Liver (tissue), 9 donors: ENCODE results near the gene TRPM2. TPM values are rescaled to one million over a fixed set of nuclear protein-coding genes. Genes with fewer than 3 reads are reported as not detected.

Experiments used
- DNase-seq: peaks from one replicate; pipeline ENCODE4 v3.0.0-alpha.2; 2017; ENCODE audit warnings: low spot score
- H3K27ac ChIP-seq, 2 donors: one replicate each; pipeline ENCODE4 v1.7.0; 2013; ENCODE audit warnings: inconsistent platforms in 2 of 2, low read length in 2 of 2, control low read depth in 1 of 2, low read depth in 1 of 2, mild to moderate bottlenecking in 1 of 2
- H3K27me3 ChIP-seq, 4 donors: one replicate each; pipeline versions ENCODE4 v1.6.1 to v1.7.0; 2013; ENCODE audit warnings: low read length in 3 of 4, inconsistent platforms in 1 of 4, mild to moderate bottlenecking in 1 of 4, moderate library complexity in 1 of 4; ENCODE audit not compliant: control insufficient read depth in 4 of 4, insufficient read depth in 4 of 4
- H3K36me3 ChIP-seq, 4 donors: one replicate each; pipeline versions ENCODE4 v1.6.1 to v1.7.0; 2013; ENCODE audit warnings: low read length in 3 of 4, mild to moderate bottlenecking in 3 of 4, low read depth in 1 of 4, moderate library complexity in 1 of 4; ENCODE audit not compliant: control insufficient read depth in 4 of 4, insufficient read depth in 3 of 4
- H3K4me1 ChIP-seq, 4 donors: one replicate each; pipeline versions ENCODE4 v1.6.1 to v1.7.0; 2013; ENCODE audit warnings: low read length in 3 of 4, mild to moderate bottlenecking in 3 of 4, moderate library complexity in 1 of 4; ENCODE audit not compliant: control insufficient read depth in 4 of 4, insufficient read depth in 4 of 4
- H3K4me3 ChIP-seq, 3 donors: one replicate each; pipeline versions ENCODE4 v1.6.1 to v1.7.0; 2013; ENCODE audit warnings: low read length in 3 of 3, control low read depth in 1 of 3, low read depth in 1 of 3, mild to moderate bottlenecking in 1 of 3
- H3K9ac ChIP-seq, 2 donors: one replicate each; pipeline ENCODE4 v1.7.0; 2013; ENCODE audit warnings: low read length in 2 of 2, mild to moderate bottlenecking in 2 of 2, moderate library complexity in 2 of 2, control low read depth in 1 of 2, low read depth in 1 of 2
- H3K9me3 ChIP-seq, 4 donors: one replicate each; pipeline versions ENCODE4 v1.6.1 to v1.7.0; 2013; ENCODE audit warnings: low read length in 3 of 4; ENCODE audit not compliant: control insufficient read depth in 4 of 4
- EGR1 ChIP-seq, 2 donors: IDR thresholded peaks; 2 replicates each; pipeline ENCODE4 v1.6.1; 2016 to 2018; ENCODE audit warnings: antibody characterized with exemption in 2 of 2, low read depth in 2 of 2
- FOXA1 ChIP-seq: IDR thresholded peaks from 2 replicates; pipeline ENCODE4 v1.6.1; 2016; ENCODE audit warnings: antibody characterized with exemption
- FOXA2 ChIP-seq: IDR thresholded peaks from 2 replicates; pipeline ENCODE4 v1.6.1; 2016; ENCODE audit warnings: antibody characterized with exemption
- GABPA ChIP-seq, 2 donors: IDR thresholded peaks in 1 of 2; conservative IDR thresholded peaks in 1 of 2; 2 replicates each; pipeline ENCODE4 v1.6.1; 2016; ENCODE audit warnings: antibody characterized with exemption in 2 of 2, mild to moderate bottlenecking in 1 of 2, moderate library complexity in 1 of 2
- HNF4A ChIP-seq, 2 donors: conservative IDR thresholded peaks; 2 replicates each; pipeline ENCODE4 v1.6.1; 2016; ENCODE audit warnings: antibody characterized with exemption in 2 of 2, mild to moderate bottlenecking in 2 of 2
- HNF4G ChIP-seq: IDR thresholded peaks from 2 replicates; pipeline ENCODE4 v1.6.1; 2016; ENCODE audit warnings: antibody characterized with exemption
- NR2F2 ChIP-seq: IDR thresholded peaks from 2 replicates; pipeline ENCODE4 v1.6.1; 2016; ENCODE audit warnings: antibody characterized with exemption
- RAD21 ChIP-seq, 2 donors: IDR thresholded peaks; 2 replicates each; pipeline ENCODE4 v1.6.1; 2016; ENCODE audit warnings: antibody characterized with exemption in 2 of 2, mild to moderate bottlenecking in 2 of 2
- RXRA ChIP-seq, 2 donors: IDR thresholded peaks; 2 replicates each; pipeline ENCODE4 v1.6.1; 2017 to 2018; ENCODE audit warnings: antibody characterized with exemption in 2 of 2, mild to moderate bottlenecking in 1 of 2
- SP1 ChIP-seq: IDR thresholded peaks from 2 replicates; pipeline ENCODE4 v1.6.1; 2018; ENCODE audit warnings: antibody characterized with exemption, mild to moderate bottlenecking
- TAF1 ChIP-seq: conservative IDR thresholded peaks from 2 replicates; pipeline ENCODE4 v1.6.1; 2016; ENCODE audit warnings: antibody characterized with exemption, mild to moderate bottlenecking
- YY1 ChIP-seq: IDR thresholded peaks from 2 replicates; pipeline ENCODE4 v1.6.1; 2016; ENCODE audit warnings: antibody characterized with exemption, mild to moderate bottlenecking
- WGBS: extraction: QIAGEN DNeasy Blood & Tissue Kit; methylation state at CpG from one replicate; pipeline ENCODE4 v1.1.7; 2013; 5-methylcytosine and 5-hydroxymethylcytosine counted together
- polyA plus RNA-seq, 2 donors: library from polyadenylated mRNA; stranded (reverse) in 1 of 2; unstranded in 1 of 2; fragments of 200-250 nt in 1 of 2; fragments of >200 nt in 1 of 2; fragmentation: Nextera tagmentation in 1 of 2; extraction: Ambion mirVana in 1 of 2; gene quantifications; one replicate each; pipeline versions ENCODE4 v1.2.1 to v1.2.3, GENCODE V29; 2013 to 2015
- total RNA-seq, 2 donors: library from RNA; depleted of rRNA; stranded (reverse); fragments of >200 nt; gene quantifications; one replicate each; pipeline ENCODE4 v1.2.3, GENCODE V29; 2014
- TF ChIP-seq, protein P1 (sequence below): fragments of 150-350 bp; IDR thresholded peaks from 2 replicates; pipeline ENCODE4 v1.5.1; 2017; ENCODE audit warnings: improper control_type of control experiment, low read depth, low read length; ENCODE audit not compliant: missing input control
- TF ChIP-seq, protein P2 (sequence below): IDR thresholded peaks from 2 replicates; pipeline ENCODE4 v1.6.1; 2016; ENCODE audit warnings: antibody characterized with exemption
- TF ChIP-seq, protein P3 (sequence below): IDR thresholded peaks from 2 replicates; pipeline ENCODE4 v1.6.1; 2016; ENCODE audit warnings: antibody characterized with exemption, mild to moderate bottlenecking
- TF ChIP-seq, protein P4 (sequence below): IDR thresholded peaks from 2 replicates; pipeline ENCODE4 v1.6.1; 2016; ENCODE audit warnings: antibody characterized with exemption
- TF ChIP-seq, protein P5 (sequence below): IDR thresholded peaks from 2 replicates; pipeline ENCODE4 v1.6.1; 2016; ENCODE audit warnings: antibody characterized with exemption
- donor health status: healthy.
- donor health status: healthy.
- donor health status: healthy.
- donor health status: healthy.
- donor health status: healthy.

Gene TRPM2
- total and polyA plus RNA-seq, 4 donors: 0.43 to 1.3 (median 0.63) TPM

DNA sequence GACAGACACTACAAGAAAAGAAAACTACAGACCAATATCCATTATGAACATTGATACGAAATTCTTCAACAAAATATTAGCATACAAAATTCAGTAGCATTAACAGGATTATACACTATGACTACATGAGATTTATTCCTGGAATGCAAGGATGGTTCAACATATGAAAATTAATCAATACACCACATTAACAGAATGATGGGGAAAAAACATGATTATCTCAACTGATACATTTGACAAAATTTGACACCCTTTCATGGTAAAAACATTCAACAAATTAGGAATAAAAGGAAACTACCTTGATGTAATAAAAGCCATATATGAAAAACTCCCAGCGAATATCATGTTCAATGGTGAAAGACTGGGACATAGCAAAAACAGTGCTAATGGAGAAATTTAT lies 31.5 kb downstream of the TRPM2 start:
- H3K27me3 ChIP-seq: no peaks in the 10 kb centered on the region
- no peak for DNase-seq
- peaks cover 3 to 13% (median 7%) of the 10 kb centered on the region in 4 donors for H3K9me3 ChIP-seq
- no peak for TF ChIP-seq TAF1
- no peak for TF ChIP-seq NR2F2
- no peak for TF ChIP-seq EGR1 (IDR thresholded peaks at IDR 0.05; ENCODE audit: low read depth in 2 of 2)
- no peak for TF ChIP-seq RAD21 (IDR thresholded peaks at IDR 0.05)
- TF ChIP-seq RXRA (IDR thresholded peaks at IDR 0.05): no peak
- TF ChIP-seq, protein P1, sequence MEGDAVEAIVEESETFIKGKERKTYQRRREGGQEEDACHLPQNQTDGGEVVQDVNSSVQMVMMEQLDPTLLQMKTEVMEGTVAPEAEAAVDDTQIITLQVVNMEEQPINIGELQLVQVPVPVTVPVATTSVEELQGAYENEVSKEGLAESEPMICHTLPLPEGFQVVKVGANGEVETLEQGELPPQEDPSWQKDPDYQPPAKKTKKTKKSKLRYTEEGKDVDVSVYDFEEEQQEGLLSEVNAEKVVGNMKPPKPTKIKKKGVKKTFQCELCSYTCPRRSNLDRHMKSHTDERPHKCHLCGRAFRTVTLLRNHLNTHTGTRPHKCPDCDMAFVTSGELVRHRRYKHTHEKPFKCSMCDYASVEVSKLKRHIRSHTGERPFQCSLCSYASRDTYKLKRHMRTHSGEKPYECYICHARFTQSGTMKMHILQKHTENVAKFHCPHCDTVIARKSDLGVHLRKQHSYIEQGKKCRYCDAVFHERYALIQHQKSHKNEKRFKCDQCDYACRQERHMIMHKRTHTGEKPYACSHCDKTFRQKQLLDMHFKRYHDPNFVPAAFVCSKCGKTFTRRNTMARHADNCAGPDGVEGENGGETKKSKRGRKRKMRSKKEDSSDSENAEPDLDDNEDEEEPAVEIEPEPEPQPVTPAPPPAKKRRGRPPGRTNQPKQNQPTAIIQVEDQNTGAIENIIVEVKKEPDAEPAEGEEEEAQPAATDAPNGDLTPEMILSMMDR: no peak
- no peak for TF ChIP-seq FOXA1
- TF ChIP-seq, protein P2, sequence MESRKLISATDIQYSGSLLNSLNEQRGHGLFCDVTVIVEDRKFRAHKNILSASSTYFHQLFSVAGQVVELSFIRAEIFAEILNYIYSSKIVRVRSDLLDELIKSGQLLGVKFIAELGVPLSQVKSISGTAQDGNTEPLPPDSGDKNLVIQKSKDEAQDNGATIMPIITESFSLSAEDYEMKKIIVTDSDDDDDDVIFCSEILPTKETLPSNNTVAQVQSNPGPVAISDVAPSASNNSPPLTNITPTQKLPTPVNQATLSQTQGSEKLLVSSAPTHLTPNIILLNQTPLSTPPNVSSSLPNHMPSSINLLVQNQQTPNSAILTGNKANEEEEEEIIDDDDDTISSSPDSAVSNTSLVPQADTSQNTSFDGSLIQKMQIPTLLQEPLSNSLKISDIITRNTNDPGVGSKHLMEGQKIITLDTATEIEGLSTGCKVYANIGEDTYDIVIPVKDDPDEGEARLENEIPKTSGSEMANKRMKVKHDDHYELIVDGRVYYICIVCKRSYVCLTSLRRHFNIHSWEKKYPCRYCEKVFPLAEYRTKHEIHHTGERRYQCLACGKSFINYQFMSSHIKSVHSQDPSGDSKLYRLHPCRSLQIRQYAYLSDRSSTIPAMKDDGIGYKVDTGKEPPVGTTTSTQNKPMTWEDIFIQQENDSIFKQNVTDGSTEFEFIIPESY: no peak
- TF ChIP-seq, protein P3, sequence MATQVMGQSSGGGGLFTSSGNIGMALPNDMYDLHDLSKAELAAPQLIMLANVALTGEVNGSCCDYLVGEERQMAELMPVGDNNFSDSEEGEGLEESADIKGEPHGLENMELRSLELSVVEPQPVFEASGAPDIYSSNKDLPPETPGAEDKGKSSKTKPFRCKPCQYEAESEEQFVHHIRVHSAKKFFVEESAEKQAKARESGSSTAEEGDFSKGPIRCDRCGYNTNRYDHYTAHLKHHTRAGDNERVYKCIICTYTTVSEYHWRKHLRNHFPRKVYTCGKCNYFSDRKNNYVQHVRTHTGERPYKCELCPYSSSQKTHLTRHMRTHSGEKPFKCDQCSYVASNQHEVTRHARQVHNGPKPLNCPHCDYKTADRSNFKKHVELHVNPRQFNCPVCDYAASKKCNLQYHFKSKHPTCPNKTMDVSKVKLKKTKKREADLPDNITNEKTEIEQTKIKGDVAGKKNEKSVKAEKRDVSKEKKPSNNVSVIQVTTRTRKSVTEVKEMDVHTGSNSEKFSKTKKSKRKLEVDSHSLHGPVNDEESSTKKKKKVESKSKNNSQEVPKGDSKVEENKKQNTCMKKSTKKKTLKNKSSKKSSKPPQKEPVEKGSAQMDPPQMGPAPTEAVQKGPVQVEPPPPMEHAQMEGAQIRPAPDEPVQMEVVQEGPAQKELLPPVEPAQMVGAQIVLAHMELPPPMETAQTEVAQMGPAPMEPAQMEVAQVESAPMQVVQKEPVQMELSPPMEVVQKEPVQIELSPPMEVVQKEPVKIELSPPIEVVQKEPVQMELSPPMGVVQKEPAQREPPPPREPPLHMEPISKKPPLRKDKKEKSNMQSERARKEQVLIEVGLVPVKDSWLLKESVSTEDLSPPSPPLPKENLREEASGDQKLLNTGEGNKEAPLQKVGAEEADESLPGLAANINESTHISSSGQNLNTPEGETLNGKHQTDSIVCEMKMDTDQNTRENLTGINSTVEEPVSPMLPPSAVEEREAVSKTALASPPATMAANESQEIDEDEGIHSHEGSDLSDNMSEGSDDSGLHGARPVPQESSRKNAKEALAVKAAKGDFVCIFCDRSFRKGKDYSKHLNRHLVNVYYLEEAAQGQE: no peak
- TF ChIP-seq, protein P4, sequence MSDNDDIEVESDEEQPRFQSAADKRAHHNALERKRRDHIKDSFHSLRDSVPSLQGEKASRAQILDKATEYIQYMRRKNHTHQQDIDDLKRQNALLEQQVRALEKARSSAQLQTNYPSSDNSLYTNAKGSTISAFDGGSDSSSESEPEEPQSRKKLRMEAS: no peak
- TF ChIP-seq FOXA2: no peak
- H3K9ac ChIP-seq: no peak overlapping the region
- no peak overlapping the region for H3K27ac ChIP-seq
- H3K4me3 ChIP-seq: no peak overlapping the region
- no peaks in the 10 kb centered on the region for H3K4me1 ChIP-seq
- no peaks in the 10 kb centered on the region for H3K36me3 ChIP-seq
- 73% methylated on average over 2 of the region's 2 CpGs for WGBS

DNA sequence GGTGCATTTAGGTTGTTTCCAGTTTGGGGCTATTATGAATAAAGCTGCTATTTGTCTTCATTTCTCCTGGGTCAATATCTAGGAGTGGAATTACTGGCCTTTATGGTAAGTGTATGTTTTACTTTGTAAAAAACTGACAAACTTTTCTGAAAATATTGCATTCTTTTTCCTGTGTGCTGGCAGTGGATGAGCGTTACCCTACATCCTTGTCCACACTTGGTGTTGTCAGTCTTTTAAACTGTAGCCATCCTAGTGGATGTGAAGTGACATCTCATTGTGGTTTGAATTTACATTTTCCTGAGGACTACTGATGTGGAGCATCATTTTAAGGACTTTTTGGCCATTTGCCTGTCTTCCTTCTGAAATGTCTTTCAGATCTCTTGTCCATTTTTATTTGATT lies 35.9 kb downstream of the TRPM2 start:
- no peak overlapping the region for H3K9ac ChIP-seq
- no peak overlapping the region for H3K27ac ChIP-seq
- H3K27me3 ChIP-seq: no peaks in the 10 kb centered on the region
- no peak for DNase-seq
- H3K9me3 ChIP-seq: peaks cover 3 to 13% (median 6%) of the 10 kb centered on the region in 4 donors
- no peaks in the 10 kb centered on the region for H3K36me3 ChIP-seq
- H3K4me3 ChIP-seq: no peak overlapping the region
- WGBS: 92% methylated on average over 1 of the region's 1 CpG
- H3K4me1 ChIP-seq: no peaks in the 10 kb centered on the region
- TF ChIP-seq, protein P5, sequence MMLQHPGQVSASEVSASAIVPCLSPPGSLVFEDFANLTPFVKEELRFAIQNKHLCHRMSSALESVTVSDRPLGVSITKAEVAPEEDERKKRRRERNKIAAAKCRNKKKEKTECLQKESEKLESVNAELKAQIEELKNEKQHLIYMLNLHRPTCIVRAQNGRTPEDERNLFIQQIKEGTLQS: no peak
- no peak for TF ChIP-seq GABPA (IDR thresholded peaks at IDR 0.05 in 1 of 2, conservative IDR thresholded peaks at IDR 0.05 in 1 of 2)
- TF ChIP-seq NR2F2: no peak
- TF ChIP-seq, protein P4: no peak
- TF ChIP-seq, protein P3: no peak
- no peak for TF ChIP-seq FOXA2
- TF ChIP-seq, protein P2: no peak
- no peak for TF ChIP-seq YY1
- TF ChIP-seq EGR1 (IDR thresholded peaks at IDR 0.05; ENCODE audit: low read depth in 2 of 2): no peak
- TF ChIP-seq HNF4G: no peak
- TF ChIP-seq RXRA (IDR thresholded peaks at IDR 0.05): no peak
- TF ChIP-seq SP1: no peak
- no peak for TF ChIP-seq HNF4A (conservative IDR thresholded peaks at IDR 0.05)
- TF ChIP-seq FOXA1: no peak
- TF ChIP-seq TAF1: no peak
